ENCODE results near the gene SSMEM1.

The SSMEM1 gene

GRCh38 chr7:130191791-130192190, 15.9 kb upstream of the SSMEM1 start:
- no peak for TF ChIP-seq CTCF (IDR thresholded peaks at IDR 0.05; ENCODE audit: insufficient read depth, low read length, missing control alignments)
- H3K4me3 ChIP-seq (ENCODE audit: low read depth, low read length): no peak overlapping the region
- no peak for DNase-seq (ENCODE audit: low read depth, low spot score)
- ChIA-PET POLR2A (no interaction called here), CTCF (interaction anchor here (0.6 to 1.1 kb wide), 2 partner anchors 15 to 45 kb away, joined by 3 read pairs; no protein-coding TSS in a partner anchor)

- no peak for TF ChIP-seq CTCF (IDR thresholded peaks at IDR 0.05; ENCODE audit: insufficient read depth, low read length, missing control alignments)
- no peak overlapping the region for H3K4me3 ChIP-seq (ENCODE audit: low read depth, low read length)
- CTCF ChIA-PET: interaction anchor here (1.2 kb wide), 1 partner anchor 9 kb away, joined by 3 read pairs; no protein-coding TSS in a partner anchor
- POLR2A ChIA-PET: interaction anchor here (1.2 kb wide), 1 partner anchor 10 kb away, joined by 3 read pairs; the partner anchor contains the start of gene TMEM209
- DNase-seq (ENCODE audit: low read depth, low spot score): no peak
Observed at GRCh38 chr7:130195396-130195795, 12.3 kb upstream of the SSMEM1 start.

GRCh38 chr7:130196476-130196875, 11.2 kb upstream of the SSMEM1 start:
- POLR2A ChIA-PET: no interaction called here
- CTCF ChIA-PET: no interaction called here
- no peak overlapping the region for H3K4me3 ChIP-seq (ENCODE audit: low read depth, low read length)
- no peak for DNase-seq (ENCODE audit: low read depth, low spot score)
- TF ChIP-seq CTCF (IDR thresholded peaks at IDR 0.05; ENCODE audit: insufficient read depth, low read length, missing control alignments): no peak

- POLR2A ChIA-PET: interaction anchor here (0.6 kb wide), 1 partner anchor 10 kb away, joined by 3 read pairs; no protein-coding TSS in a partner anchor
- H3K4me3 ChIP-seq (ENCODE audit: low read depth, low read length): no peak overlapping the region
- no peak for TF ChIP-seq CTCF (IDR thresholded peaks at IDR 0.05; ENCODE audit: insufficient read depth, low read length, missing control alignments)
- DNase-seq (ENCODE audit: low read depth, low spot score): no peak
- CTCF ChIA-PET: interaction anchor here (0.6 kb wide), 1 partner anchor 8 kb away, joined by 3 read pairs; the partner anchor contains the start of gene TMEM209
Observed at GRCh38 chr7:130197094-130197493, 10.6 kb upstream of the SSMEM1 start.

GRCh38 chr7:130201796-130202195, 5.9 kb upstream of the SSMEM1 start:
- no peak overlapping the region for H3K4me3 ChIP-seq (ENCODE audit: low read depth, low read length)
- ChIA-PET POLR2A (no interaction called here), CTCF (no interaction called here)
- no peak for TF ChIP-seq CTCF (IDR thresholded peaks at IDR 0.05; ENCODE audit: insufficient read depth, low read length, missing control alignments)
- no peak for DNase-seq (ENCODE audit: low read depth, low spot score)

- peak within 1 kb of the TSS; percentile 91 for H3K4me3 ChIP-seq (ENCODE audit: low read depth, low read length)
- CTCF ChIA-PET: interaction anchor here (0.5 to 2.5 kb wide), 7 partner anchors 8 to 783 kb away, joined by 3 to 8 read pairs (median 3); partner anchors contain the start of gene MEST
- POLR2A ChIA-PET: interaction anchor here (0.5 to 1.2 kb wide), 8 partner anchors 10 to 640 kb away, joined by 3 to 6 read pairs (median 4); partner anchors contain the start of gene CPA4
- no peak for TF ChIP-seq CTCF (IDR thresholded peaks at IDR 0.05; ENCODE audit: insufficient read depth, low read length, missing control alignments)
- DNase-seq (ENCODE audit: low read depth, low spot score): peak; percentile 63
Observed at GRCh38 chr7:130205084-130205947, 2.3 kb upstream of the SSMEM1 start, which contains the start of gene TMEM209. Gene TMEM209, minus strand, starts transcription at chr7:130205406. Its CDS starts 31 bp downstream, at chr7:130205375.

Data from AG04449 (cell line).